Measurements from ENCODE around the gene GABPA. TPM values are rescaled to one million over a fixed set of nuclear protein-coding genes. Genes with fewer than 3 reads are reported as not detected.
"Not testable (repeated sequence)": the region's sequence is repeated elsewhere in the genome, so short reads cannot be mapped to it uniquely, and the experiment has no call there.

The GABPA gene
- total RNA-seq, 1 donor from 2014 or later, result 66.5 TPM

DNA sequence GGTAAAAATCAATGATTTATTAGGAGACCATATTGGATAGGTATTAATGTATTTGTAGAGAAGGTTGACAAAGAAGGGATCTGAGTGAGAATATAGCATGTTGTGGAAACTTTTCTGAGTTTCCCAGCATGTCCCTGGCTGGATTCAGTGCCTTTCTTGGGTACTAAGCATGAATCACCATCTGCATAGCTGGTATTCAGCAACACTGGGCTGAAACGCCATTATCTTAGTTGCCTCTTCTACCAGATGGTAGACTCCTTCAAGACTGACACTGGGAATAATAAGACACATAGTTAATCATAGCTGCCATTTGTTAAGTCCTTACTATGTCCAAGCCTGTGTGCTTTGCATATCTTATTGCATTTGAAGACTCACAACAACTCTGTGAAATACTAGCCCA is 45.5 kb upstream of the GABPA start:
- Histone ChIP-seq H3K27me3 (no peaks in the 10 kb centered on the region), H3K27ac (no peak overlapping the region), H3K36me3 (no peaks in the 10 kb centered on the region), H3K9ac (no peak overlapping the region), H3K4me2 (no peak overlapping the region), H3K4me1 (no peaks in the 10 kb centered on the region), H3F3A (ENCODE audit: low read depth) (no peaks in the 10 kb centered on the region), H3K9me3 (ENCODE audit: low read depth) (no peaks in the 10 kb centered on the region), H4K20me1 (ENCODE audit: low read depth) (no peaks in the 10 kb centered on the region), H3K79me2 (ENCODE audit: low read depth) (no peaks in the 10 kb centered on the region), H2AFZ (replicated peaks) (no peak overlapping the region), H3K4me3 (no peak overlapping the region)
- no peak for DNase-seq (ENCODE audit: low spot score)
- H3K4me1 Mint-ChIP-seq, result no peaks in the 10 kb centered on the region
- TF ChIP-seq EZH2 (IDR thresholded peaks at IDR 0.05) (no peak), EZH2phosphoT487 (IDR thresholded peaks at IDR 0.05) (no peak)
- no peaks in the 10 kb centered on the region for H3K27me3 Mint-ChIP-seq (ENCODE audit: insufficient read depth, low read depth)
- peaks cover 26% of the 10 kb centered on the region for H3K36me3 Mint-ChIP-seq
- H3K4me3 Mint-ChIP-seq, result no peak overlapping the region
- no peaks in the 10 kb centered on the region for H3K9me3 Mint-ChIP-seq
- H3K27ac Mint-ChIP-seq, result no peak overlapping the region

DNA sequence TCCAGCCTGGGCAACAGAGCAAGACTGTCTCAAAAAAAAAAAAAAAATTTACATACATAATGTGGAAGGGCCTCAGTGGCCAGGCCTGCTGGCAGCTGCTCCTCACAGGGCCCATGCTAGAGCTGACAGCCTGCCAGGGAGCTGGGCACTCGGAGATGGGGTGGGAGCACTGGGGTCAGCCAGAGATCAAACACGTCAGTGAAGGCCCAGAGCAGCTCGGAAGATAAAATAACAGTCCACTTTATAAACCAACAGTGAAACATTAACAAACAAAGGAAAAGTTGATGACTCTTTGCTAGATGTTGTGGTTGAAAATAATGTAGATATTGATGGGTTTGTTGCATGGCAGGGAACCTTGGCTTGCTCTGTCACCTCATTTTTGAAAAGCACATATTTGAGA is 42.8 kb upstream of the GABPA start:
- Mint-ChIP-seq H3K36me3 (peaks cover 42% of the 10 kb centered on the region), H3K27me3 (ENCODE audit: insufficient read depth, low read depth) (no peaks in the 10 kb centered on the region), H3K9me3 (no peaks in the 10 kb centered on the region), H3K4me1 (no peaks in the 10 kb centered on the region), H3K27ac (no peak overlapping the region), H3K4me3 (no peak overlapping the region)
- no peaks in the 10 kb centered on the region for H3K9me3 ChIP-seq (ENCODE audit: low read depth)
- H3K4me2 ChIP-seq, result no peak overlapping the region
- H3K4me3 ChIP-seq, result no peak overlapping the region
- no peaks in the 10 kb centered on the region for H3K36me3 ChIP-seq
- H4K20me1 ChIP-seq (ENCODE audit: low read depth), result no peaks in the 10 kb centered on the region
- H3K27me3 ChIP-seq, result no peaks in the 10 kb centered on the region
- no peak for DNase-seq (ENCODE audit: low spot score)
- no peak overlapping the region for H3K27ac ChIP-seq
- H3K4me1 ChIP-seq, result no peaks in the 10 kb centered on the region
- no peaks in the 10 kb centered on the region for H3F3A ChIP-seq (ENCODE audit: low read depth)
- no peaks in the 10 kb centered on the region for H3K79me2 ChIP-seq (ENCODE audit: low read depth)
- no peak for TF ChIP-seq EZH2phosphoT487 (IDR thresholded peaks at IDR 0.05)
- TF ChIP-seq EZH2 (IDR thresholded peaks at IDR 0.05), result no peak
- TF ChIP-seq, protein P1, sequence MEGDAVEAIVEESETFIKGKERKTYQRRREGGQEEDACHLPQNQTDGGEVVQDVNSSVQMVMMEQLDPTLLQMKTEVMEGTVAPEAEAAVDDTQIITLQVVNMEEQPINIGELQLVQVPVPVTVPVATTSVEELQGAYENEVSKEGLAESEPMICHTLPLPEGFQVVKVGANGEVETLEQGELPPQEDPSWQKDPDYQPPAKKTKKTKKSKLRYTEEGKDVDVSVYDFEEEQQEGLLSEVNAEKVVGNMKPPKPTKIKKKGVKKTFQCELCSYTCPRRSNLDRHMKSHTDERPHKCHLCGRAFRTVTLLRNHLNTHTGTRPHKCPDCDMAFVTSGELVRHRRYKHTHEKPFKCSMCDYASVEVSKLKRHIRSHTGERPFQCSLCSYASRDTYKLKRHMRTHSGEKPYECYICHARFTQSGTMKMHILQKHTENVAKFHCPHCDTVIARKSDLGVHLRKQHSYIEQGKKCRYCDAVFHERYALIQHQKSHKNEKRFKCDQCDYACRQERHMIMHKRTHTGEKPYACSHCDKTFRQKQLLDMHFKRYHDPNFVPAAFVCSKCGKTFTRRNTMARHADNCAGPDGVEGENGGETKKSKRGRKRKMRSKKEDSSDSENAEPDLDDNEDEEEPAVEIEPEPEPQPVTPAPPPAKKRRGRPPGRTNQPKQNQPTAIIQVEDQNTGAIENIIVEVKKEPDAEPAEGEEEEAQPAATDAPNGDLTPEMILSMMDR (IDR thresholded peaks at IDR 0.05), result no peak
- H2AFZ ChIP-seq (replicated peaks), result no peak overlapping the region
- H3K9ac ChIP-seq, result no peak overlapping the region

DNA sequence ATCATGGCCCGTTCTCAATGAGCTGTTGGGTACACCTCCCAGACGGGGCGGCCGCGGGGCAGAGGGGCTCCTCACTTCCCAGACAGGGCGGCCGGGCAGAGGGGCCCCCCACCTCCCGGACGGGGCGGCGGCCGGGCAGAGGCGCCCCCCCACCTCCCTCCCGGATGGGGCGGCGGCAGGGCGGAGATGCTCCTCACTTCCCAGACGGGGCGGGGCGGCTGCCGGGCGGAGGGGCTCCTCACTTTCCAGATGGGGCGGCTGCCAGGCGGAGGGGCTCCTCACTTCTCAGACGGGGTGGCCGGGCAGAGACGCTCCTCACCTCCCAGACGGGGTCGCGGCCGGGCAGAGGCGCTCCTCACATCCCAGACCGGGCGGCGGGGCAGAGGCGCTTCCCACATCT is 39.3 kb upstream of the GABPA start:
- H3F3A ChIP-seq (ENCODE audit: low read depth); H3K4me2 ChIP-seq; H3K27me3 ChIP-seq; H3K27ac ChIP-seq; H3K36me3 ChIP-seq; H3K79me2 ChIP-seq (ENCODE audit: low read depth); H3K4me1 ChIP-seq; DNase-seq (ENCODE audit: low spot score); H3K4me1 Mint-ChIP-seq; H3K4me3 Mint-ChIP-seq; H3K27ac Mint-ChIP-seq; H3K27me3 Mint-ChIP-seq (ENCODE audit: insufficient read depth, low read depth); H3K4me3 ChIP-seq; H3K9me3 Mint-ChIP-seq; H3K9ac ChIP-seq; H3K9me3 ChIP-seq (ENCODE audit: low read depth); H4K20me1 ChIP-seq (ENCODE audit: low read depth); H2AFZ ChIP-seq (replicated peaks): not testable (repeated sequence)
- H3K36me3 Mint-ChIP-seq, result peaks cover 44% of the 10 kb centered on the region

DNA sequence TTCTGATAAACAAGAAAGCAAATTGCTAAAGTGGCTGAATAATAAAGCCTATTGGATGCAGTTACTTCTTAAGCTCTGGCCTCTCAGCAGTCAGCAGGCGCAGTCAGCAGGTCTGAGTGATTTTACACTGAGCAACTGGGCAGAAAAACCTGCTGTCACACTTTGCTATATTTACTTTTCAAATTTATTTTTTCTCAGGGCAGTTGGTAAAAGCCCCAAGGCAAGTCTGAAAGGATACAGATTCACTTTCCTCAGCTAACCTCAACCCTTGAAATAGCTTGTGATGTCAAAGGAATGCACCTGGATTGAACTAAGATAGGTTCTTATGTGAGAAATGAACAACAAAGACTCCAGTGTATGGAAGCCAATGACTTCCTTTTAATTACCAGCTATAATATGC is 34.0 kb upstream of the GABPA start:
- no peak for DNase-seq (ENCODE audit: low spot score)
- H4K20me1 ChIP-seq (ENCODE audit: low read depth), result no peaks in the 10 kb centered on the region
- no peaks in the 10 kb centered on the region for H3K27me3 ChIP-seq
- H3K27ac Mint-ChIP-seq, result no peak overlapping the region
- no peak overlapping the region for H3K4me3 ChIP-seq
- H3K4me2 ChIP-seq, result no peak overlapping the region
- H3K27ac ChIP-seq, result no peak overlapping the region
- TF ChIP-seq, protein P1 (IDR thresholded peaks at IDR 0.05), result no peak
- TF ChIP-seq EZH2phosphoT487 (IDR thresholded peaks at IDR 0.05) (no peak), EZH2 (IDR thresholded peaks at IDR 0.05) (no peak)
- H3K79me2 ChIP-seq (ENCODE audit: low read depth), result no peaks in the 10 kb centered on the region
- no peak overlapping the region for H3K4me3 Mint-ChIP-seq
- H2AFZ ChIP-seq (replicated peaks), result no peak overlapping the region
- H3F3A ChIP-seq (ENCODE audit: low read depth), result no peaks in the 10 kb centered on the region
- peaks cover 27% of the 10 kb centered on the region for H3K36me3 Mint-ChIP-seq
- no peaks in the 10 kb centered on the region for H3K36me3 ChIP-seq
- H3K9ac ChIP-seq, result no peak overlapping the region
- no peaks in the 10 kb centered on the region for H3K9me3 ChIP-seq (ENCODE audit: low read depth)
- H3K9me3 Mint-ChIP-seq, result no peaks in the 10 kb centered on the region
- no peaks in the 10 kb centered on the region for H3K4me1 ChIP-seq
- peaks cover 3% of the 10 kb centered on the region for H3K27me3 Mint-ChIP-seq (ENCODE audit: insufficient read depth, low read depth)
- no peaks in the 10 kb centered on the region for H3K4me1 Mint-ChIP-seq

Data from neural progenitor cell (in vitro differentiated cells).